Urinary bladder (tissue), 4 donors: Measurements from ENCODE around the gene TFAP2C. TPM values are rescaled to one million over a fixed set of nuclear protein-coding genes. Genes with fewer than 3 reads are reported as not detected.
A peak's percentile ranks its signal among the peaks of the same experiment; 100 is the strongest.

Source experiments
- DNase-seq: peaks from one replicate; pipeline ENCODE4 v3.0.0-alpha.2; 2015; ENCODE audit errors: extremely low spot score
- H3K27ac ChIP-seq: one replicate; pipeline ENCODE4 v1.5.1; 2013; ENCODE audit warnings: low read depth, mild to moderate bottlenecking, moderate library complexity
- H3K36me3 ChIP-seq: one replicate; pipeline ENCODE4 v1.6.1; 2013; ENCODE audit warnings: mild to moderate bottlenecking, moderate library complexity; ENCODE audit not compliant: insufficient read depth
- H3K4me1 ChIP-seq: one replicate; pipeline ENCODE4 v1.6.1; 2013; ENCODE audit warnings: mild to moderate bottlenecking, moderate library complexity; ENCODE audit not compliant: insufficient read depth
- H3K4me3 ChIP-seq: one replicate; pipeline ENCODE4 v1.5.1; 2013; ENCODE audit warnings: low read depth, low read length
- WGBS: extraction: QIAGEN DNeasy Blood & Tissue Kit; methylation state at CpG from one replicate; pipeline ENCODE4 v1.1.7; 2013; 5-methylcytosine and 5-hydroxymethylcytosine counted together
- polyA plus RNA-seq: library from polyadenylated mRNA; stranded (reverse); fragments of 200-250 nt; gene quantifications from one replicate; pipeline ENCODE4 v1.2.3, GENCODE V29; 2013
- total RNA-seq: library from RNA; depleted of rRNA; stranded (reverse); fragments of >200 nt; gene quantifications from one replicate; pipeline ENCODE4 v1.2.3, GENCODE V29; 2014
- donor health status: healthy with polysubstance abuse.
- donor health status: healthy.

The TFAP2C gene
- total RNA-seq, result 1.8 TPM
- polyA plus RNA-seq, result 1.2 TPM

- H3K27ac ChIP-seq, result no peak within 1 kb of the TSS
- H3K36me3 ChIP-seq, result no peaks in the 10 kb centered on the region
- 1% methylated on average over 62 of the region's 62 CpGs for WGBS
- no peak for DNase-seq
- H3K4me1 ChIP-seq, result peaks cover 2% of the 10 kb centered on the region
- peak within 1 kb of the TSS; percentile 41 for H3K4me3 ChIP-seq
Observed at GRCh38 chr20:56628873-56629463, at the start of gene TFAP2C. Gene TFAP2C (plus strand): TSS chr20:56629306. CDS start chr20:56629545, 239 bp downstream.

- 91% methylated on average over 12 of the region's 12 CpGs for WGBS
- H3K27ac ChIP-seq, result no peak overlapping the region
- no peaks in the 10 kb centered on the region for H3K36me3 ChIP-seq
- no peaks in the 10 kb centered on the region for H3K4me1 ChIP-seq
- no peak for DNase-seq
- no peak overlapping the region for H3K4me3 ChIP-seq
Observed at GRCh38 chr20:56580226-56580625, 48.9 kb upstream of the TFAP2C start.

GRCh38 chr20:56581701-56582100 lies 47.4 kb upstream of the TFAP2C start:
- no peak for DNase-seq
- Histone ChIP-seq H3K4me1 (no peaks in the 10 kb centered on the region), H3K36me3 (no peaks in the 10 kb centered on the region), H3K4me3 (no peak overlapping the region), H3K27ac (no peak overlapping the region)
- 42% methylated on average over 2 of the region's 2 CpGs for WGBS

- H3K4me1 ChIP-seq, result no peaks in the 10 kb centered on the region
- DNase-seq, result no peak
- no peaks in the 10 kb centered on the region for H3K36me3 ChIP-seq
- WGBS, result 57% methylated on average over 4 of the region's 4 CpGs
- no peak overlapping the region for H3K4me3 ChIP-seq
- no peak overlapping the region for H3K27ac ChIP-seq
Observed at GRCh38 chr20:56582542-56582941, 46.6 kb upstream of the TFAP2C start.

GRCh38 chr20:56584916-56585315 lies 44.2 kb upstream of the TFAP2C start:
- WGBS, result 85% methylated on average over 5 of the region's 5 CpGs
- H3K4me1 ChIP-seq, result no peaks in the 10 kb centered on the region
- H3K4me3 ChIP-seq, result no peak overlapping the region
- no peak for DNase-seq
- H3K36me3 ChIP-seq, result no peaks in the 10 kb centered on the region
- no peak overlapping the region for H3K27ac ChIP-seq

- Histone ChIP-seq H3K27ac (no peak overlapping the region), H3K36me3 (no peaks in the 10 kb centered on the region), H3K4me1 (no peaks in the 10 kb centered on the region), H3K4me3 (no peak overlapping the region)
- WGBS, result 38% methylated on average over 7 of the region's 7 CpGs
- no peak for DNase-seq
Observed at GRCh38 chr20:56587307-56588041, 41.6 kb upstream of the TFAP2C start.

- Histone ChIP-seq H3K4me3 (no peak overlapping the region), H3K4me1 (no peaks in the 10 kb centered on the region), H3K27ac (no peak overlapping the region), H3K36me3 (no peaks in the 10 kb centered on the region)
- no peak for DNase-seq
- 54% methylated on average over 3 of the region's 3 CpGs for WGBS
Observed at GRCh38 chr20:56588996-56589395, 40.1 kb upstream of the TFAP2C start.

GRCh38 chr20:56589633-56590032 lies 39.5 kb upstream of the TFAP2C start:
- DNase-seq, result no peak
- Histone ChIP-seq H3K36me3 (no peaks in the 10 kb centered on the region), H3K27ac (no peak overlapping the region), H3K4me3 (no peak overlapping the region), H3K4me1 (no peaks in the 10 kb centered on the region)
- WGBS, result 91% methylated on average over 5 of the region's 5 CpGs

- WGBS, result 64% methylated on average over 6 of the region's 6 CpGs
- Histone ChIP-seq H3K27ac (no peak overlapping the region), H3K4me3 (no peak overlapping the region), H3K4me1 (no peaks in the 10 kb centered on the region), H3K36me3 (no peaks in the 10 kb centered on the region)
- no peak for DNase-seq
Observed at GRCh38 chr20:56590888-56591287, 38.2 kb upstream of the TFAP2C start.

- H3K36me3 ChIP-seq, result no peaks in the 10 kb centered on the region
- H3K4me1 ChIP-seq, result no peaks in the 10 kb centered on the region
- no peak overlapping the region for H3K27ac ChIP-seq
- H3K4me3 ChIP-seq, result no peak overlapping the region
- no peak for DNase-seq
Observed at GRCh38 chr20:56592211-56592610, 36.9 kb upstream of the TFAP2C start.

- DNase-seq, result no peak
- Histone ChIP-seq H3K27ac (no peak overlapping the region), H3K4me1 (no peaks in the 10 kb centered on the region), H3K36me3 (no peaks in the 10 kb centered on the region), H3K4me3 (no peak overlapping the region)
- WGBS, result 62% methylated on average over 6 of the region's 6 CpGs
Observed at GRCh38 chr20:56592817-56593216, 36.3 kb upstream of the TFAP2C start.

- 76% methylated on average over 17 of the region's 17 CpGs for WGBS
- no peaks in the 10 kb centered on the region for H3K4me1 ChIP-seq
- DNase-seq, result no peak
- H3K4me3 ChIP-seq, result no peak overlapping the region
- H3K27ac ChIP-seq, result no peak overlapping the region
- H3K36me3 ChIP-seq, result no peaks in the 10 kb centered on the region
Observed at GRCh38 chr20:56595746-56596475, 33.2 kb upstream of the TFAP2C start.

GRCh38 chr20:56601166-56601565 lies 27.9 kb upstream of the TFAP2C start:
- Histone ChIP-seq H3K4me3 (no peak overlapping the region), H3K36me3 (no peaks in the 10 kb centered on the region), H3K4me1 (no peaks in the 10 kb centered on the region), H3K27ac (no peak overlapping the region)
- 60% methylated on average over 2 of the region's 2 CpGs for WGBS
- DNase-seq, result no peak

GRCh38 chr20:56604673-56605072 lies 24.4 kb upstream of the TFAP2C start:
- no peak overlapping the region for H3K27ac ChIP-seq
- WGBS, result 77% methylated on average over 10 of the region's 10 CpGs
- no peak for DNase-seq

More at GRCh38 chr20:56604673-56605072, 24.4 kb upstream of the TFAP2C start:
- Histone ChIP-seq H3K36me3 (no peaks in the 10 kb centered on the region), H3K4me1 (no peaks in the 10 kb centered on the region), H3K4me3 (no peak overlapping the region)
